ENCODE results near the gene RAB7B. TPM values are rescaled to one million over a fixed set of nuclear protein-coding genes. Genes with fewer than 3 reads are reported as not detected.
"Not testable (repeated sequence)": the region's sequence is repeated elsewhere in the genome, so short reads cannot be mapped to it uniquely, and the experiment has no call there.

The RAB7B gene, protein sequence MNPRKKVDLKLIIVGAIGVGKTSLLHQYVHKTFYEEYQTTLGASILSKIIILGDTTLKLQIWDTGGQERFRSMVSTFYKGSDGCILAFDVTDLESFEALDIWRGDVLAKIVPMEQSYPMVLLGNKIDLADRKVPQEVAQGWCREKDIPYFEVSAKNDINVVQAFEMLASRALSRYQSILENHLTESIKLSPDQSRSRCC
- not detected for total RNA-seq

DNA sequence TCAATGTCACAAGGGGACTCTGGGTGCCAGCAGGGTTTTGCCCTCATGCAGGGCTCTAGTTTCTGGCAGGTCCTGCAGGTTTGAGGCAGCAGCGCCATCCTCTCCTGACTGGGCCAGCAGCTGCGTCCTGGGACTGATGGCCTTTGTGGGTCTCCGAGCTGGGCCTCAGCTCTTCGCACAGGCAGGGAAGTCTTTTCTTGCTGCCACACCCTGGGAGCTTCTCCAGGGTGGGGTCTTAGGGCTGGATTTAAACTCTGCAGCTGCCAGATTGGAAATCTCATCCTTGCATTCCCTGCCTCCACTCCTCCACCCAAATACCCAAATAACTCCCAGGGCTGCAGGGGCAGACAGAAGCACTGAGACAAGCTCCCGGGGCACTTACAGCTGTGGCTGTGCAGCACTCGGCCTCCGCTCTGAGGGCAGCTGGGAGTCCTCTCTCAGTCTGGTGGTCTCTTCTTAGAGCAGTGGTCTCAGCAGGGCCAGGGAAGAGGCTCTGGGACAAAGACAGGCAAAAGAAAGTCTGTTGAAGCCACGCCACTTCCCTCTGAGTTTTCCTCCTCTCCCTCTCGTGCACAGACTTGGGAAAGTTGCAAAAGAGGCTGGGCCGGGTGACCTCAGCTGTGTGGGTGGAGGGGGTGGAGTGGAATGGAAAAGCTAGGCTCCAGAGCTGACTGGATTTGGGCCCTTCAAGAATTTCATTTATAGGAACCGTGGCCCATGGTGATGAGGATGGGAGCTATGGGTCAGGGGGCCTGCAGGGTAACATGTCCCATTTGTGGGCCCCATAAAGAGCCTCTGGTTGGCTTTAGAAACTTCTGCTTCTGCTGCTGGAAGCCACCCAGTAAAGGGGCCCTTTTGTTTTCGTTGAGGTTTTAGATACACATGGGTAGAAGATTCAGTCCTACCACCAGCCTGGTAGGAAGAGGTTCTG is at the start of gene RAB7B:
Gene RAB7B, minus strand, starts transcription at position 525 of the 931 bp plus-strand sequence. CDS start 9,260 bp downstream, outside the sequence.
- peak; percentile 25 for DNase-seq
- intact Hi-C loops (cut with micrococcal nuclease), result no loop called here
- no peaks in the 10 kb centered on the region for H3K36me3 Mint-ChIP-seq
- peaks cover 29% of the 10 kb centered on the region for H3K4me1 Mint-ChIP-seq (ENCODE audit: low read depth)
- ChIA-PET POLR2A (no interaction called here), CTCF (no interaction called here)
- H3K4me3 Mint-ChIP-seq, result no peak within 1 kb of the TSS
- H3K9me3 Mint-ChIP-seq, result no peaks in the 10 kb centered on the region
- H3K27ac Mint-ChIP-seq, result no peak within 1 kb of the TSS
- peaks cover 25% of the 10 kb centered on the region for H3K27me3 Mint-ChIP-seq

DNA sequence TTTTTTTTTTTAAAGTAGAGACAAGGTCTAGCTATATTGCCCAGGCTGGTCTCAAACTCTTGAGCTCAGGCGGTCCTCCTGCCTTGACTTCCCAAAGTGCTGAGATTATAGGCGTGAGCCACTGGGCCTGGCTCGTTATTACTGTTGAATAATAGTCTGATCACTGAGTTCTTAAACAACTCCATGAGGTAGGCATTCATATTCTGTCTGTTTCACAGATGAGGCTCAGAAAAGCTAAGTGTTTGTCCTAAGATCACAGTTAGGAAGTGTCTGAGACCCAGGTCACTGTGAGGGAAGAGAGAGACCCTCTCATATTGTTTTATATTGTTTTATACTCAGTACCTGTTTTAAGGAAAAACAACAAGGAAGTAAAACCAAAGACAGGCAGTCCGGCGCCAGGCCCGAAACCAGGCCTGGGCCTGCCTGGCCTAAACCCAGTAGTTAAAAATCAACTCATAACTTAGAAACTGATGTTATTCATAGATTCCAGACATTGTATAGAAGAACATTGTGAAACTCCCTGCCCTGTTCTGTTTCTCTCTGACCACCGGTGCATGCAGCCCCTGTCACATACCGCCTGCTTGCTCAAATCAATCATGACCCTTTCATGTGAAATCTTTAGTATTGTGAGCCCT is 49.2 kb upstream of the RAB7B start:
- H3K36me3 Mint-ChIP-seq; H3K27ac Mint-ChIP-seq; H3K27me3 Mint-ChIP-seq; DNase-seq; CTCF ChIA-PET; H3K9me3 Mint-ChIP-seq; H3K4me3 Mint-ChIP-seq; POLR2A ChIA-PET; intact Hi-C loops (cut with micrococcal nuclease): not testable (repeated sequence)
- peaks cover 37% of the 10 kb centered on the region for H3K4me1 Mint-ChIP-seq (ENCODE audit: low read depth)

DNA sequence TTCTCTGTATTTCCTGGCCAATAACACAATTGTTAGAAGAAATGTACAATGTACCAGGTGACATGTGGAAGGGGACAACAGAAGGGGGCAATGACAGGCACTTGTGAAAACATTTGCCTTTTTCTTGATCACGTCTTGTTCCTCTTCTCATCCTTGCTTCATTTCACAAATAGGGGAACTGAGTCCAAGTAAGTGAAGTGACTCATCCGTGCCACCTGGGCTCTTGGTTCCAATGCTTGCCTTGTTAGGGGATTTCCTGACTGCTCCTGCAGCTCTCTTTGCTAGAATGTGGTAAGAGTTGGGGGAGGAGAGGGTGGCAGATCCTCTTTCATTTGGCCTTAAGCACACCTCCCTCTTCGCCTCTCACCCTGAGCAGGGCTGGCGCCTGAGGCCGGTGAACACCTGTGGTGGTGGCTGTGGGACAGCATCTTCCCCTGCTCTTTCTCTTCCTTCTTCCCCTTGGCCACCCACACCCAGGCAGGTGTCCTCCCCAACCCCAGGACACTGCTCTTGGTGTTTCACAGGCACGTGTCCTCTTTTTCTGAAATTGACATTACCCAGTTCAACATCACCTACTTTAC is 47.5 kb upstream of the RAB7B start:
- Mint-ChIP-seq H3K4me3 (no peak overlapping the region), H3K36me3 (no peaks in the 10 kb centered on the region), H3K4me1 (ENCODE audit: low read depth) (peaks cover 37% of the 10 kb centered on the region), H3K9me3 (no peaks in the 10 kb centered on the region), H3K27me3 (no peaks in the 10 kb centered on the region), H3K27ac (peak overlapping the region; percentile 57)
- intact Hi-C loops (cut with micrococcal nuclease), result loop anchor here (2.0 kb wide), 1 partner anchor 14 kb away; no protein-coding TSS in a partner anchor
- ChIA-PET POLR2A (no interaction called here), CTCF (interaction anchor here (1.1 to 1.6 kb wide), 2 partner anchors 21 to 55 kb away, joined by 4 to 7 read pairs; no protein-coding TSS in a partner anchor)
- peak; percentile 76 for DNase-seq

DNA sequence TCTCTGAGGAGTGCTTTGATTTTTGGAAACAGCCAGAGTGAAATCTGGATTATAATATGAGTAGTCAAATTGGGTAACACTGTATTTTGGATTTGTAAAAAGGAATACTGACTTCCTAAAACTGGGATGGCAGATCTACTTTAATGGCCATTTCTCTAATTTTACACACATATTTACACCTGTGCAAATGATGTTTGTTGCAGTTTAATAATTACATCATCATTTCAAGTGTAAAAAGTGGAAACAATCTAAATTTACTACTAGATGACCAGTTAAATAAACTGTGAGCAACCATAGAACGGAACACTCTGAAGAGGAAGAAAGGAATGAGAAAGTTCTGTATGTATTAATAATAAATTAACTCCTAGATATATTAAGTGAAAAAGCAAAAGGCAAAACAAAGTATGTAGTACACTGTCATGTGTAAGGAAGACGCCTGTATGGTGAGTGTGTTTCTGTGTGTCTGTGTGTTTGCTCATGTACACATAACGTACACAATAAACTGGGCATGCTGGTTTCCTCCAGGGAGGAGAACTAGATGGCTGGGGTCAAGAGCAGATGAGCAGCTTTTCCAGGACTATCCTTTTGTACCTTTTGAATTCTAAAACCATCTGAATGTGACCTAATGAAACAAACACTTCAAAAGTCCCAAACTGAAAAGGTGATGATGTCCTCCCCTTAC is 46.9 kb upstream of the RAB7B start:
- POLR2A ChIA-PET, result no interaction called here
- H3K4me3 Mint-ChIP-seq, result no peak overlapping the region
- no peaks in the 10 kb centered on the region for H3K27me3 Mint-ChIP-seq
- intact Hi-C loops (cut with micrococcal nuclease), result loop anchor here (2.0 kb wide), 1 partner anchor 13 kb away; no protein-coding TSS in a partner anchor
- no peak overlapping the region for H3K27ac Mint-ChIP-seq
- DNase-seq, result no peak
- CTCF ChIA-PET, result interaction anchor here (1.1 to 1.6 kb wide), 2 partner anchors 20 to 56 kb away, joined by 4 to 7 read pairs; no protein-coding TSS in a partner anchor
- H3K9me3 Mint-ChIP-seq, result no peaks in the 10 kb centered on the region
- no peaks in the 10 kb centered on the region for H3K36me3 Mint-ChIP-seq
- peaks cover 37% of the 10 kb centered on the region for H3K4me1 Mint-ChIP-seq (ENCODE audit: low read depth)

DNA sequence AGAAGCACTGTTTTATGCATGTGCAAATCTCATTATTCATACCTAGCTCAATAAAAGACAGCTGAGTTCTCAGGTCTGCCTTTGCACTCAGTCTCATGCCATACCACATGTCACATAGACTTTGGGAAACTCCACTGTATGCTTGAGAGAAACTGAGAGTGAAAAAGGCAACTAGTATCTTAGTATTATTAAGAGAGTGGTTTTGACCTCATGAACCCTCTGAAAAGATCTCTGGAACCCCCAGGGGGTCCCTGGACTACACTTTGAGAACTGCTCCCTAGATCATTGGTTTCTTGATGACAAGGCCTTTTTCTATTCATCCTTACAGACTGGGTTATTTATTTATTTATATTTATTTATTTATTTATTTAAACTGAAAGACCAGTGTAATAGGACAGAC is 46.1 kb upstream of the RAB7B start:
- no peak for DNase-seq
- peaks cover 37% of the 10 kb centered on the region for H3K4me1 Mint-ChIP-seq (ENCODE audit: low read depth)
- no peaks in the 10 kb centered on the region for H3K9me3 Mint-ChIP-seq
- H3K36me3 Mint-ChIP-seq, result no peaks in the 10 kb centered on the region
- no peak overlapping the region for H3K4me3 Mint-ChIP-seq
- intact Hi-C loops (cut with micrococcal nuclease), result no loop called here
- H3K27me3 Mint-ChIP-seq, result no peaks in the 10 kb centered on the region
- ChIA-PET CTCF (interaction anchor here (2.2 kb wide), 1 partner anchor 19 kb away, joined by 10 read pairs; no protein-coding TSS in a partner anchor), POLR2A (no interaction called here)
- no peak overlapping the region for H3K27ac Mint-ChIP-seq

DNA sequence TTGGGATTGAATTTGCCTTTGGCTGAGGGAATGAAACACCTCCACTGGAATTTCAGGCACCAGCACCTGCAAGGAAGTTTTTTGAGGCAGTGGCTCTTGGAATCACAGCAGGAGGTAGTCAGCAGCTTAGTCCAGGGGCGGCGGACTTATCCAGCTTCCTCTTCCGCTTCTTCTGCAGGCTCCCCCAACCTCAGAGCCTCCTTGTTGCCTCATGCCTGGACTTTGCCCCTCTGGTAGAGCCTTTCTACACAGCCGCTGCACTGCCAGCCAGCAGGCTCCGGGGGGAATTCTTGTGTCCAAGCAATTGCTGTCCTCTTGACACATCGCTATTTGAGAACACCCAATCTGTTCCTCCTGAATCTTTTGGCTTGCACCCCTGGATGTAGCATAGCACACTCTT is 45.4 kb upstream of the RAB7B start:
- Mint-ChIP-seq H3K27ac (no peak overlapping the region), H3K27me3 (no peaks in the 10 kb centered on the region), H3K9me3 (no peaks in the 10 kb centered on the region), H3K36me3 (no peaks in the 10 kb centered on the region), H3K4me3 (no peak overlapping the region), H3K4me1 (ENCODE audit: low read depth) (peaks cover 36% of the 10 kb centered on the region)
- ChIA-PET CTCF (interaction anchor here (2.2 kb wide), 1 partner anchor 18 kb away, joined by 10 read pairs; no protein-coding TSS in a partner anchor), POLR2A (no interaction called here)
- DNase-seq, result no peak
- intact Hi-C loops (cut with micrococcal nuclease), result no loop called here

DNA sequence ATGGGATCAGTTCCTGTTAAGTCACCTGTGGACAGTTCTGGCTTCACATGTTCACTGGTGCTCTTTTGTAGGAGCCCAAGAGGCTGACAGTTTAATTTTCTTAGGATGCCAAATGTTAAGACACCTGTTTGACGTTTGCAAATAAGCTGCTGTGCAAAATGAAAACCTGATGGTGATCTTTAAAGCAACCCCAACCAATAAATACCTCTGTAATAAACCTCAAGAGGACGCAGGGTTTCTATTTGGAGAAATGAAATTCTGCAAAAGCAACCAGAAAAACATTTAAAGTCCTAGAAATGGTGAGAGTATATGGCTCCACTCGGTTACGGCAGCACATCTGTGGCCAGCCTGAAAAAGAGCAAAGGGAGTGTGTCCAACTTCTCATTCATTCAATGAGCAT is 44.1 kb upstream of the RAB7B start:
- Mint-ChIP-seq H3K9me3 (no peaks in the 10 kb centered on the region), H3K27ac (no peak overlapping the region), H3K4me3 (no peak overlapping the region), H3K36me3 (no peaks in the 10 kb centered on the region), H3K4me1 (ENCODE audit: low read depth) (peaks cover 25% of the 10 kb centered on the region), H3K27me3 (no peaks in the 10 kb centered on the region)
- intact Hi-C loops (cut with micrococcal nuclease), result no loop called here
- ChIA-PET CTCF (interaction anchor here (0.6 to 2.9 kb wide), 3 partner anchors 9 to 17 kb away, joined by 3 to 20 read pairs (median 10); no protein-coding TSS in a partner anchor), POLR2A (no interaction called here)
- DNase-seq, result no peak

DNA sequence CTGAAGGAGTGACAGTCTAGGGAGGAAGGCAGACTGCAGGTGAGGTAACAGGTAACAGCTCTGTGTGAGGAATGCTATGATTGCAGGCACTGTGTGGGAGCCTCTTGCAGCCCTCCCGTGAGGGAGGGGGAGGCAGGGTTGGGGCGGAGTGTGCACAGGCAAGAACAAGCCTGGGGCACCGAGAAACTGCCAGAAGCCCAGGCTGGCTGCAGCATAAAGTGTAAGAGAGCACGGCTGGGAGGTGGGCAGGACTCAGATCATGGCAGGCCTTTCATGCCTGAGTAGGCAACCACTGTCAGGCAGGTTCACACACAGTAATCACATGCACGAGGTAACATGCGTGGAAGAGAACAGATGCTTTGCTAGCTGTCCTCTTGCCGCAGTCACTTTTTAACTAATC is 38.4 kb upstream of the RAB7B start:
- intact Hi-C loops (cut with micrococcal nuclease), result no loop called here
- ChIA-PET CTCF (no interaction called here), POLR2A (no interaction called here)
- Mint-ChIP-seq H3K27me3 (peaks cover 2% of the 10 kb centered on the region), H3K4me3 (no peak overlapping the region), H3K27ac (no peak overlapping the region), H3K36me3 (no peaks in the 10 kb centered on the region), H3K4me1 (ENCODE audit: low read depth) (peaks cover 13% of the 10 kb centered on the region), H3K9me3 (no peaks in the 10 kb centered on the region)
- DNase-seq, result no peak

DNA sequence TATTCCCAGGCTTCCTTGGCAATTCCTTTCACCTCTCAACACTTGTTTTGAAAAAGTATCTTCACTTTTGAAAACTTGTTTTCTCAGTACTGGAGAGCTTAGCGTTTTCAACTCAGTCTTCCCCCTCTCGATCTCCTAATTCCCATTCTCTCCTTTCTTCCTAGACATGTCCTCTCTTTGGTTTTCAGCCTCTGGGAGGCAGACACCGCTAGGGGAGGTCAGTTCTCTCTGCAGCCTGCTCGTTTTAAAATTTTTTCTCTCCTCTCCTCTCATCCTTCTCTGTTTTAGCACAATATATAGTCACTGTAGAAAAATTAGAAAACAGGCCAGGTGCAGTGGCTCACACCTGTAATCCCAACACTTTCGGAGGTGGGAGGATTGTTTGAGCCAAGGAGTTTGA is 37.1 kb upstream of the RAB7B start:
- Mint-ChIP-seq H3K36me3 (no peaks in the 10 kb centered on the region), H3K4me1 (ENCODE audit: low read depth) (peaks cover 15% of the 10 kb centered on the region), H3K27me3 (peaks cover 2% of the 10 kb centered on the region), H3K9me3 (no peaks in the 10 kb centered on the region), H3K4me3 (no peak overlapping the region), H3K27ac (no peak overlapping the region)
- POLR2A ChIA-PET, result no interaction called here
- intact Hi-C loops (cut with micrococcal nuclease), result no loop called here
- CTCF ChIA-PET, result interaction anchor here (1.1 to 1.3 kb wide), 2 partner anchors 10 to 63 kb away, joined by 3 to 6 read pairs; no protein-coding TSS in a partner anchor
- no peak for DNase-seq

DNA sequence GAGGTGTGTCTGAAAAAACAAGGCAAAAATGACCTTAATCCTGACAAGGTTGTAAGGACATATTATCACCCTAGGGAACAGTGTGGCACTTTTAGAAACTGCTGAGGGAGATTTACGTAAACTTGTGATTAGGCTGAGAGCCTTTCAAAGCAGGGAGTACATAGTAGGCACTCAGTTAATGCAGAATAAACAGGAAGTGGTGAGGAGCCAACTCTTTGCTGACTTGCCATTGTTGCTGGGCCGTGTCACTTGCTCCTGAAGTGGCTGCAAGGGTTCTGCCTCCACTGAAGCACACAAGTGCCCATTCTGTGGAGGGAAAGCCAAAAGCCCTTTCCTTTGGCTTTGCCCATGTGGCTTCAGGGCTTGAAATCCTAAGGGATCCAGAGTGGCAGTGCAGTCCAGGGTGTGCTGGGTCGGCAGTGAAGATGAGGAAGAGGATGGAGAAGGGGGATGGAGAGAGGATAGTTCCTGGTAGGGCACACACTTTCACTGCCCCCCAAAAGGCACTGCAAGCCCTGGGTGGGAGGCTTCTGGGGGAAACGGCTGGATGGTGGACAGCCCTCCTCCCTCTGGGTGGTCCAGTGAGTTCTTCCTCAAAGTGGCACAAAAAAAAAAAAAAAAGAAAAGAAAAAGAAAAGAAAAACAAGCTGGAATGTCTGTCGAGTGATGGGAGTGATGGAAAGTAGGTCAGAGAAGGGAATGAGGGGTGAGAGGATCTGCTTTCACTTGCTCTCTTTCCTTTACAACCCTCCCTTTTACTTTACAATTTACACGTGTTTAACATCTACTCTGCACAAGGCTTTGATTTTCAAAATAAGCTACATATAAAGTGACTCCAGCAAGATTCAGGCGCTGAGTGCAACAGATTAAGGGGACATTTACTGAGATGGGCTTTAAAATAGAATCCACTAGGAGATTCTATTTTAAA is 36.1 kb upstream of the RAB7B start:
- intact Hi-C loops (cut with micrococcal nuclease), result no loop called here
- H3K27me3 Mint-ChIP-seq, result peaks cover 2% of the 10 kb centered on the region
- H3K36me3 Mint-ChIP-seq, result no peaks in the 10 kb centered on the region
- ChIA-PET POLR2A (no interaction called here), CTCF (interaction anchor here (0.7 to 15.2 kb wide), 5 partner anchors 9 to 248 kb away, joined by 3 to 298 read pairs (median 5); no protein-coding TSS in a partner anchor)
- no peak overlapping the region for H3K27ac Mint-ChIP-seq
- no peaks in the 10 kb centered on the region for H3K9me3 Mint-ChIP-seq
- DNase-seq, result no peak
- H3K4me1 Mint-ChIP-seq (ENCODE audit: low read depth), result peaks cover 18% of the 10 kb centered on the region
- no peak overlapping the region for H3K4me3 Mint-ChIP-seq
